ENCODE data around the gene KATNAL2.

- no peak for TF ChIP-seq CTCF (conservative IDR thresholded peaks at IDR 0.05)
- no peak for TF ChIP-seq EZH2 (IDR thresholded peaks at IDR 0.05; ENCODE audit: low read depth)
Observed at GRCh38 chr18:47035156-47035671, 117.8 kb downstream of the KATNAL2 start, which contains the start of gene ELOA2.

All from PC-9 (cell line).